Stimulated activated CD8-positive, alpha-beta memory T cell treated with anti-CD3 and anti-CD28 coated beads, Interleukin-7, amount 100 ng/mL, for 24 hours (primary cell): ENCODE results near the gene FKBP8.
"Not testable (repeated sequence)": the region's sequence is repeated elsewhere in the genome, so short reads cannot be mapped to it uniquely, and the experiment has no call there.

Experiments
- DNase-seq: peaks from one replicate; pipeline ENCODE4 v3.0.0-alpha.2; 2020; ENCODE audit warnings: low read depth

The FKBP8 gene

DNA sequence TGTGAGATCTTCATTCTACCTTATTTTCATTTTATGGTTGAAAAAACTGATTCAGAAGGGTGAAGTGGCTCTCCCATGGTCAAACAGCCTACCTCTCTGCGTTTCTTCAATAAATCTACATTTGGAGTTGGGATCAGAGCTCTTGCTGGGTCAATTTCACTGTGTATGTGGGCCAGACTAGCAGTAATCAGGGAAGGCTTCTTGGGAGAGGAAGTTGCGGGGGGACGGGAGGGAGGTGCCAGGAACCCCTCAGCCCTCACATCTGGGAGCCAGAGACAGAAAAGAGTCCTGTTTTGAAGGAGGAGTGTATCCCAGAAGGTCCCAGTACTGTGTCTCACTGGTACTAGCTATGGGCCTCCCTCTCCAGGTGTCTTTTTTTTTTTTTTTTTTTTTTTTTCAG is 15.2 kb upstream of the FKBP8 start:
- DNase-seq: no peak

DNA sequence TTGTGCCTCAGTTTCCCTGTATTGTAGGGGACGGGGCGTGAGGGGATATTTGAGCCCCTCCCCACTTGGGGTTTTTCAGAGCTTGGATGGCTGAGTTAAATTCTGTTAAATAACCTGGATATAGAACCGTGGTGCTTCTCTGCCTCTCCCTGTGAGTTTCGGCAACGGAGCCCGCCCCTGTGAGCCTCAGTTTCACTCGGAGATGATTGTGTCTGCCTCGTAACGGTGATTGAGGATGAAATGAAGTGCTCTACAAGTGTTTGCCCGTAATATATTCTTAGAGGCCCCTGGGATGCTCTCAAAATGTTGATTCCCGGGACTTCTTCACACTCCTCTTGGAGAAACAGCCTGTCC is 14.8 kb upstream of the FKBP8 start:
- no peak for DNase-seq

DNA sequence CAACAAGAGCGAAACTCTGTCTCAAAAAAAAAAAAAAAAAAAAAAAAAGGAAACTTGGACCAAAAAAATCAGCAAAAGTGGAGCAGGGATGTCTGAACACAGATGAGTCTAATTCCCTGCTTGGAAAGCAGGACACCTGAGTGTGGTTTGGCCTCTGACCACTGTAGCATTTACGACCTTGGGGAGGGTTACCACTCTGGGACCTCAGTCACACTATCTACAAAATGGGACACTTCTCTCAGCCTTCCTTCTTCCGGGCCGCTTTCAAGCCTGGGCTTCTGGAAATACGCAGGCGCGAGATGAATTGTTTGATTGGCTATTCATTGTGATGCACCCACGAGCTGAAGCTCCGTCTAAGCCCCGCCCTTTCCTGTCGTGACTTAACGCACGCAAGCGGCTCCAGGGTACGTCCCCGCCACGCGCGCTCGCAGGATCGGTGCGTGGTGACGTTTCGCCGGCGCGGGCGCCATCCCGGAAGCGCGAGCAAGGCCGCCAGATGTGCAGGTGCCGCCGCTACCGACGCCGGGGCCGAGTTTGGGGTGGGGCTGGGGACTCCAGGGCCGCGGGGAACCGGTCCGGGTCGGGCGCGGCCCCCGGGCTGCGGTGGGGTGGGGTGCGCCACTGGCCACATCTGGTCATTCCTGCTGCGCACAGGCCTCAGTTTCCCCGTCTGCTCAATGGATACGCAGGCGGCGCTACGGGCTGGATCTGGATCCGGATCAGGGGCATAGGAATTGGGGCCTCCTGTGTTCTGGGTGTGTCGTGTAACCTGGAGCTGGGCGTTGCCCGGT is 14.2 kb upstream of the FKBP8 start, which contains the start of gene KXD1:
Gene KXD1 (plus strand): TSS at position 460 of the 791 bp plus-strand sequence. CDS start 4,187 bp downstream, outside the sequence.
- DNase-seq: peak; percentile 96

DNA sequence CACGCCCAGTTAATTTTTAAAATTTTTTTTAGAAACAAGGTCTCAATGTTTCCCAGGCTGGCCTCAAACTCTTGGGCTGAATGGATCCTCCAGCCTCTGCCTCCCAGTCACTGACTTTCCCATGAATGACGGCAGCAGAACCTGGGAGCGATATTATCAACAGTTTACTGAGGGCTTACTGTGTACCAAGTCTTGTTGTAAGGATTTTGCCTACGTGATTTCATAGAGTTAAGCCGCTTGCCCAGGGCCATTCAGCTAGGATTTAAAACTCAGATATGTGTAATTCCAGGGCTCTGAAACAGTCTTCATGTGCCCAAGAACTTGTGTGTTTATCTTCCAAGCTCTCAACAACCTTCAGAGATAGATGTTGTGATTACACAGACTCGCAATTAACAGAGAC is 8.3 kb upstream of the FKBP8 start:
- DNase-seq: no peak

DNA sequence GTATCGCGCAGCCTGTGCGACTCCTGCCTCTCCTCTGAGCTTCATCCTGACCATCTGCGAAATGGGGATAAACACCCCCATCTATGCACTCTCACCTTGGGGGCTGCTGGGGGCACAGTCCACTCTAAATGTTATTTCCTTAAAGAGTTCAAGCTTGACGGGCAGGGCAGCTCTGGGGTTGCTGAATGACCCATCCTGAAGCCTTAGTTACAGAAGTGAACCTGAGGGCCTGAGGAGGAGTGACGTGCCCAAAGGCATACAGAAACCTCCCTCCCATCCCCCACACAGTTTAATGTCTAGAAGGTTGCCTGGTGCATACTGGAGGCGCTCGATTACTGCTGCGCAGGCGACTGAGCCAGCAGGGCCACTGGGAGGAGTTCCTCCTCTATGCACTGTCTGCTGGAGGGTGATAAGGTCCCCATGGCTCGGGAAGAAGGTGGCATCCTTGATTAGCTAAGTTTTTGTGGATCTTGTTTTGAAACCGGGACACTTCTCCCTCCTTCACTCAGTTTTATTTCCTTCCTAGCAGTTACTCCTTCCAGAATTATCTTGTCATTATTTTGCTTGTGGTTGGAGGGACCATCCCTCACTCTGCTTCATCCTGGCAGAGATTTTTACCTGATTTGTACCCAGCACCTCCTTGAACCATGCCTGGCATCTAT is 572 bp upstream of the FKBP8 start:
- DNase-seq: peak; percentile 33

DNA sequence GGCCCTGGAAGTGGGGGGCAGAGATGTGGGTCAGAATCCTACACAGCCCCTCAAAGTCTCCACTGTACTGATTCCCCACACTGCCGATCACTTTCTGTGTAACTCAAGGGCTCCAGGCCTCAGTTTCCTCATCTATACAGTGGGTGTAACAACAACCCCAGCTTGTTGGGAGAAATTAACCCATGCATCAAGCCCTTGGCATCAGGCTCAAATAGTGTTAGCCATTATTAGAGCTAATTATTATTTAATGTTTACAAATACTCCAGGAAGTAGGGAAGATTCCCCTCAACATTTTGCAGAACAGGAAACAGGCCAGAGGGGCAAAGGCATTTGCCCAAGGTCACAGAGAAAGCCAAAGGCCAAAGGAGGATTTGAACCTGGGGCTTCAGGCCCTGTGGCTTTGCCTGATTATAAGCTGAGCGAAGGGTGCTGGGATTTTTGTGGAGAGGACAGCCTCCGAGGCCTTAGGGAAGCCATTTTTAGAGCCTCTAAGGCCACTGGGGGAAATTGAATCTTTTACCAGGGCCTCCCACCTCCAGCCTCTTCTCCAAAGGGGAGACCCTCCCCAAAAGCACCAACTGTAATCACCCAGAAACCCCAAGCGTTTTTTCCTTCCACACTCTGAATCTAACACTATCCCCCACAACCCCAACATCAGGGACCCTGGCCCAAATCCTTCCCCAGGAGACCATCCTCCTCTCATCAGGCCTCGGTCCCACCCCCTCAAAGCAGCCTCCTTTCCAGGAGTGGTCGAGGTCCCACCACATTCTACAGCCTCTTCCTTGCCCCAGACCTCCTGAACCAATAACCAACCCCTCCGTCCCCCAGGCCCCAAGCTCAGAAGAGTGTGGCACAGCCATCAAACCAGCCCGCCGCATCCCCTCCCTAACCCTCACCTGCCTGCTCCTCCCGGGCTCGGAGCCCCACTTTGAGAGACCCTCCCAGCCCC is 1.1 kb downstream of the FKBP8 start:
- DNase-seq: no peak

DNA sequence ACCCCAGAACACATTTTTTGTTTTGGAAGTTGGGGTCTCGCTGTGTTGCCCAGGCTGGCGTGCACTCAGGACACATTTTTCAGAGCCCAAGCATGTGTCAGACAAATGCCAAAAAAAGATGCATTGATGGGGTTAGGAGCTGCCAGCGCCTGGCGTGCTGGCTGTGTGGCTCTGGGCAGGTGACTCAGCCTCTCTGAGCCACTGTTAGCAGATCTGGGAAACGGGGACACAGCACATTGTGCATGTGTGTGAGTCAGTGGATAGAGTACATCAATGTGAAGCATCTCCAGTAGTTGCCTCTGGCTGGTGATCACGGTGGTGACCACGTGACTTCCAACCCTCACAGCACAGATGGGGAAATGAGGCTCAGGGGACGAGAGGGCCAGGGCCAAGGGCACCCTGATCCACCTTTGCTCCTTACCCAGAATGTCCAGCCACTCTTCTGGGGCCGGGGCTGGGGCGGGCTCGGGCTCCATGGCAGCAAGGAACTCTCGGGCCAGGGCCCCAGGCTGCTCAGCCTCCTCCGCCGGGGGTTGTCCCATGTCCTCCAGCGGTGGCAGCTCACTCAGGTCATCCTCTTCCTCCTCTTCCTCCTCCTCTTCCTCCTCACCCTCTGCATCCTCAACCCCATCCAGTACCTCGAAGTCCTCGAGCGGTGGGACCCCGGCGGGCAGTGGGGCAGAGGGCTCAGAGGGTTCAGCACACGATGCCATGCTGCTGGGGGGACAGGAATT is 1.9 kb downstream of the FKBP8 start:
- DNase-seq: no peak

DNA sequence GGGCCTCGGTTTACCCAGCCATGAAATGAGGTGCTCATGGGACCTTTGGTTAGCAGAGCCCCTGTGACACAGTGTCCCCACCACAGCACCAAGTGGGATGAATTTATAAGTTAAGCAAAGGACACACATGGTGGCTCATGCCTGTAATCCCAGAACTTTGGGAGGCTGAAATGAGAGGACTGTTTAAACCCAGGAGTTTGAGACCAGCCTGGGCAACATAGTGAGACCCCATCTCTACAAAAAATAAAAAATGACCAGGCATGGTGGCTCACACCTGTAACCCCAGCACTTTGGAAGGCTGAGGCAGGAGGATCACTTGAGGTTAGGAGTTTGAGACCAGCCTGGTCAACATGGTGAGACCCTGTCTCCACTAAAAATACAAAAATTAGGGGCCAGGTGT is 3.2 kb downstream of the FKBP8 start:
- DNase-seq: not testable (repeated sequence)

DNA sequence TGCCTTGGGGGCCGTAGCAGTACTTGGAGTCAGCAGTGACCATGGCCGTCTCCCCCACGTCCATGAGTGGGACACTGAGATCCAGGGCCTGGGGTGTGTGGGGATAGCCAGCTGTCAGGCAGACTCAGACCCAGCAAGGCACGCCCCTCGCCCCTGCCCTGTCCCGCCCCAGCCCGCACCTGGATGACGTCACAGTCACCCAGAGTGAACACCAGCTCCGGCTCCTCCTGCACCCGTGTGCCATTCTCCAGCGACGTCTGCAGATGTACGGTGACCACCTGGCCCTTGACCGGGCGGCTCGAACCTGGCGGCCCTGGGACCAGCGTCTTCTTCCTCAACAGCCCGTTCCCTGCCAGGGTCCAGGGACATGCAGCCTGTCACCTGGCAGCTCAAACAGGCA is 4.0 kb downstream of the FKBP8 start:
- no peak for DNase-seq

DNA sequence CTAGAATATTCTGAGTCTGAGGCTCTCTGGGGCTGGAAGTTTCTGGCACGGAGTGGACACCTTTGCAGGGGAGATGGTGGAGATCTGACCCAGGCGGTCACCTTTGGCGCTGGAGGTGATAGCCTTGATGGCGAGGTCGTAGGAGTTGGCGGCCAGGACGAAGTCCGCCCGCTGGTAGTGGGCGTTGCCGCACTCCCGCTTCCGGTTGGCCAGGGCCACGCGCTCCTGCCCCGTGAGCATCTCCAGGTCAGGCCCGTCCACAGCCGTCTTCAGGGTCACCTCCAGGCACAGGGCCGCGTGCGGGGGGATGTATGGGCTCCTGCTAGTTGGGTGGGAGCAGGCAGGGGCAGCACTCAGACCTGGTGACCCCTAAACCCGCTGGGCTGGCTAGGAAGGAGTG is 5.3 kb downstream of the FKBP8 start:
- no peak for DNase-seq

DNA sequence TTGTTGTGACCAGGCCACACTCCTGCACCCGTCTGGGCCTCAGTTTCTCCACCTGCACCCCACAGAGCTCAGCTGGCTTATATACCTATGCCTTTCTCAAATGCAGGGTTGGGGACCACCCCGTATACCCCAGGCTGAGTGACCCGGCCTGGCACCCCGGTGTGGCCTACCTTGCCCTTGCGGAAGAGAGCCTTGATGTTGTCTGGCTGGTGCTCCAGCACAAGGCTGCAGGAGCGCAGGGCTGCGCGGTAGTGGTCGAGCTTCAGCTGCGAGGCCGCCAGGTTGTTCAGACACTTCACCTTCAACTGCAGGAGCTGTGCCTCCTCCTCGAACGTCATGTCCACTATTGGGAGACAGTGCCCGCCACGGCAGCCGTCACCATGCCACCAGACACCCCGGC is 5.9 kb downstream of the FKBP8 start:
- no peak for DNase-seq

DNA sequence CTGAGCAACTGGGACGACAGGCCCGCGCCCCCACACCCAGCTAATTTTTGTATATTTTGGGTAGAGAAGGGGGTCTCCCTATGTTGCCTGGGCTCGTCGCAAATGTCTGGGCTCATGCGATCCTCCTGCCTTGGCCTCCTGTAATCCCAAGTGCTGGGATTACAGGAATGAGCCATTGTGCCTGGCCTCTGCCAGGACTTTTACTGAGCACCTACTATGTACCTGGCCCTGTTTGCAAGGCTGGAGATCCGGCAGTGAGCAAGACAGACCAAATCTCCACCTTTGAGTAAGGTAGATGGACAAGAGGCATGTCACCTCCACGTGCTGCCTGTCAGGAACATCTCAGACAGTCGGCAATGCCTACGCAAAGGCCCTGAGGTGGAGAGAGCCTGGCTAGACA is 6.9 kb downstream of the FKBP8 start:
- no peak for DNase-seq

DNA sequence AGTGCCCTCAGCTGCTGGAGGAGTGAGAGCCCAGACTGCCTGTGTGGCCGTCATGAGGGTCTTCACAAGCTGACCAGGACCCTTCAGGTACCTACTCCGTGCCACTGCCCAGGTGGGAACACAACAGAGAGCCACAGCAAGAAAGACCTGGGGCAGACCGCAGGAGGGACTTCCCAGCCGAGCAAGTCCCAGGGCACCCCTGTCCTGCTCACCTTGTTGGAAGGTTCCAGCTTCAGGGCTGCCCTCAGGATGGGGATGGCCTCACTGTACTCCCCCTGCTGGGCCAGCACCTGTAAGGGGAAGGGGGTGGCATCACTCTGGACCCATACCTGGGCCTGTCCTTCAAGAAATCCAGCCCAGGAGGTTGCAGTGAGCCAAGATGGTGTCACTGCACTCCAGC is 10.3 kb downstream of the FKBP8 start:
- no peak for DNase-seq

DNA sequence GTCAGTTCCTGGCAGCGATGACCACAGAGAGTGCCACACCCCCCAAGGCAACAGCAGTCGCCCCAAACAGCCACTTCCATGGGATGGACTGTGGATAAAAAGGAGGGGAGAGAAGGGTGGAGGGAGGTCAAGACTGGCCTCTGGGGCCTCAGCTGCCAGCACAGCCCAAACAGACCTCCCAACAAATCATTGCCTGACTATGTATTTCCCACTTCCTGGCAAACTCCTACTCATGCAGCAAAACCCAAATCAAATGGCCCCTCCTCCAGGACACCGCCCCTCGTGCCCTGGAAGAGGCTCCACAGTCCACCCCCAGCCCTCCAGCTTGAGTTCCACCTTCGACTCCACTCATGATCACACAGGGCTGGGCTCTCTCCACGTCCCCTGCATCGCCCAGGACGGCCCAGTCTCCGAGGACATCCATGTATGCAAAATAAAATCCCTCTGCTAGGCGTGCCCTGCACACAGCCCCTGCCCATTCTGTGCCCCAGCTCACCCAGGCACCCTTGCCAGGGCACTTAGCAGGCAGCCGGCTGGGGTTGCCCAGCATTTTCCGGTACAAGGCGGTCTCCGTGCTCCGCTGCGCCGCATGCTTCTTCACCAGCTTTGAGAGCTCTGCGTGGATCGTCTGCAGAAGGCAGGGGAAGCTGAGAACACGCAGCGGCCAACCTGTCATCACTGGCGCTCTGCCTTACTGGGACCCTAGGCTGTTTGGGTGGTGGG is 11.0 kb downstream of the FKBP8 start:
- DNase-seq: no peak

DNA sequence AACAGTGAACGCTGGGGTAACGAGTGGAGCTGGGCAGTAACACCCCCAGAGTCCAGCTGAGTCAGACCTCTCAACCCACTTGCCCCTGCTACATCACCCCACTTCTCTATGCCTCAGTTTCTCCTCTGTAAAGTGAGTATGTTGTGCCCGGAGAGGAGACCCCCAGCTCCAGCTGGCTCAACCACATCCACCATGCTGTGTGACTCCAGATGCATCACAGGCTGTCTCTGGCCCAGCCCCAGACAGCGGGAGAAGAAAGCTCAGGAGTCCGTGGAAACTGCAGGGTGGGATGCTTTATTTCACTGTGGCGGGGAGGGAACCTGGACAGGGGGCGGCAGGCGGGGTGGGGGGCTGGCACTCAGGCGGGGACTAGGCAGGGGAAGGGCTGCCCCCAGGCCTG is 11.9 kb downstream of the FKBP8 start:
- no peak for DNase-seq

DNA sequence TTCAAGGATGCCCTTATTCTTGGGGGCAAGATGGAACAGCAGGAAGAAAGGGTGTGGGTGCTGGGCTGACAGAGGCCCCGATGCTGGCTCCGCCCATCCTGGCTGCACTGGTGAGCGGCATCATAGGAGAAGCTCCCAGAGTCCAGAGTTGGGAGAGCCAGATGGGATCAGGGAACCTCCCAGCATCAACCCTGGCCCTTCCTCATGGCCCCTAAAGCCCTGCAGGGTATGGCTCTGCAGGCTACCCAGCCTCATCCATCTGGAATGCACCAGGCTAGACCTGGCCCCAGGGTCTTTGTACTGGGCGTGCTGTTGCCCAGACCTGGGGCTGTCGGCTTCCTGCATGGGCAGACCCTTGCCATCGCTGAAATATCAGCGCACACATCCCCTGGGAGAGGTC is 13.6 kb downstream of the FKBP8 start:
- no peak for DNase-seq

DNA sequence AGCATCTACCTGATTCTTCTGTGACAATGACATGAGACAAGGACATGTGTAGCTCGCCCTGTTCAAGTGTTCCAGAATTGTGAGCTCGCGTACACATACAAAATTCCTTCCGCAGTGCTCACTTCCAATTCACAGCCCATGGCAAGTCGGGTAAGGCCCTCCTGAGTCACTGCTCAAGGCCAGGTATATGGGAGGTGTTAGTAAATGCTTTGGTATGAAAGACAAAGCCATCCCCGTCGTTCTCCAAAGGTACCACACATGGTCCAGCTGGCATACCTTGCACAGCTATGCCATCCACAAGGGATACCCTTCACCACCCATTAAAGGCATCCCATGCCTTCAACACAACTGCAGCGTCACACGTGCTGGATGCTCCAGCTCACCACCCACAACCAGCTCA is 17.1 kb downstream of the FKBP8 start:
- DNase-seq: no peak

DNA sequence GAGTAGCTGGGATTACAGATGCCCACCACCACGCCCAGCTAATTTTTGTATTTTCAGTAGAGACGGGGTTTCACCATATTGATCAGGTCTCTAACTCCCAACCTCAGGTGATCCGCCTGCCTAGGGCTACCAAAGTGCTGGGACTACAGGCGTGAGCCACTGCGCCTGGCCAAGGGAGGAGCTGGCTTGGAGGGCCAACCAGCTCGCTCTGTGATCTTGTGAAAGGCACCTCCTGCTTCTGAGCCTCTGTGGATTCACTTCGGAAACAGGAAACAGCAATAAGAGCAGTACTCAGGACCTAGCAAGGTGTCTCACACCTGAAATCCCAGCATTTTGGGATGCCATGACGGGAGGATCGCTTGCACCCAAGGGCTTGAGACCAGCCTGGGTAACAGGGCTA is 19.5 kb downstream of the FKBP8 start:
- DNase-seq: no peak

DNA sequence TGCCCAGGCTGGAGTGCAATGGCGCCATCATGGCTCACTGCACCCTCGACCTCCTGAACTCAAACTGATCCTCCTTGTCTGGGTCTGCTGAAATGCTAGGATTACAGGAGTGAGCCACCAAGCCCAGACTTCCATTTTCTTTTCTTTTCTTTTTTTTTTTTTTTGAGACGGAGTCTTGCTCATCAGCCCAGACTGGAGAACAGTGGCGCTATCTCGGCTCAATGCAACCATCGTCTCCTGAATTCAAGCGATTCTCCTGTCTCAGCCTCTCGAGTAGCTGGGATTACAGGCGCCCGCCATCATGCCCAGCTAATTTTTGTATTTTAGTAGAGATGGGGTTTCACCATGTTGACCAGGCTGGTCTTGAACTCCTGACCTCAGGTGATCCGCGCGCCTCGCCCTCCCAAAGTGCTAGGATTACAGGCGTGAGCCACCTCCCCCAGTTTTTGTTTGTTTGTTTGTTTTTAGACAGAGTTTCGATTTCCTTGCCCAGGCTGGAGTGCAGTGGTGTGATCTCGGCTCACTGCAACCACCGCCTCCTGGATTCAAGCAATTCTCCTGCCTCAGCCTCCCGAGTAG is 20.4 kb downstream of the FKBP8 start:
- DNase-seq: not testable (repeated sequence)

DNA sequence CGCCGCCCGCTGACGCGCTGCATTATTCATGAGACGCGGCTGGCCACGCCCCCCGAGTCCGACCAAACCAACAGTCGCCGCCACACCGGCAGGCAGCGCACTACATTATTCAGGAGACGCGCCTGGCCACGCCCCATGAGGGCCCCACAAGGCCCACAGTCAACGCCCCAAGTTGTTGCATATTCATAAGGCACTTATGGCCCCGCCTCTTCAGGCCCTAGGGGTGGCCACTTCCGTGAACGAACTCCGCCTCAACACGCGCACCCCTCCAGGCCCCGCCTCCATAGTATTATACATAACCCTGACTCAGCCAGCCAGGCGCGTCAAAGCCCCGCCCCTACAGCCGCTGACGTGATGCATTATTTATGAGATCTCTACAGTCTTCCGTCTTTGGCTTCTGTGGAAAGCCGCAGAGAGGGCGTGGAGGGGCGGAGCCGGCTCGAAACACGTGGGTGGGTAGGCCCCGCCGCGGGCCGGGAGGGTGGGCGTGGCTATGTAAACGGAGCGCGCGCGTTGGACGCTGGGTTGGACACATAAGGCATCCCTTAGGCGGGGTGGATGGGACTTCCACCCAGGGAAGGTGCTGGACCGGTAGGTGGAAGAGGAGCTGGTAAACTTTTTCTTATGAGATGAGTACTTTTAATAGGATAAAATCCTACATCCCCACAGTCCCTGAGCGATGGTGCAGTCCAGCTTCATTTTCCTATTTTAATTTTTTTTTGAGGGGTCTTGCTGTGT is 21.1 kb downstream of the FKBP8 start:
- DNase-seq: peak; percentile 100
